ENCODE results near the gene ANGEL1.

The ANGEL1 gene

GRCh38 chr14:76812422-76813383 is at the start of gene ANGEL1:
Gene ANGEL1, minus strand, starts transcription at chr14:76812882. Its CDS starts 55 bp downstream, at chr14:76812827.
- peak; percentile 92 to 96 (median 96) for DNase-seq

GRCh38 chr14:76861574-76862255 is 49.0 kb upstream of the ANGEL1 start:
- no peak for DNase-seq

- DNase-seq = no peak
Measured at GRCh38 chr14:76856769-76857168, 44.1 kb upstream of the ANGEL1 start.

GRCh38 chr14:76855066-76855465 is 42.4 kb upstream of the ANGEL1 start:
- DNase-seq = no peak

GRCh38 chr14:76848879-76849278 is 36.2 kb upstream of the ANGEL1 start:
- DNase-seq = no peak

- DNase-seq = no peak
Measured at GRCh38 chr14:76846331-76847047, 33.8 kb upstream of the ANGEL1 start.

- DNase-seq = peak; percentile 18 to 71 (median 61)
Measured at GRCh38 chr14:76844223-76844622, 31.5 kb upstream of the ANGEL1 start.

GRCh38 chr14:76842414-76842813 is 29.7 kb upstream of the ANGEL1 start:
- DNase-seq = no peak

- DNase-seq = no peak
Measured at GRCh38 chr14:76837524-76837923, 24.8 kb upstream of the ANGEL1 start.

GRCh38 chr14:76836029-76836630 is 23.4 kb upstream of the ANGEL1 start:
- DNase-seq = no peak

- no peak for DNase-seq
Measured at GRCh38 chr14:76834241-76834661, 21.6 kb upstream of the ANGEL1 start.

- no peak for DNase-seq
Measured at GRCh38 chr14:76833011-76833410, 20.3 kb upstream of the ANGEL1 start.

GRCh38 chr14:76832503-76832988 is 19.9 kb upstream of the ANGEL1 start:
- no peak for DNase-seq

- DNase-seq = no peak
Measured at GRCh38 chr14:76830556-76830955, 17.9 kb upstream of the ANGEL1 start.

- DNase-seq = no peak
Measured at GRCh38 chr14:76829650-76830421, 17.2 kb upstream of the ANGEL1 start.

GRCh38 chr14:76829013-76829365 is 16.3 kb upstream of the ANGEL1 start:
- no peak for DNase-seq

GRCh38 chr14:76828339-76829012 is 15.8 kb upstream of the ANGEL1 start:
- no peak for DNase-seq

GRCh38 chr14:76827696-76828296 is 15.1 kb upstream of the ANGEL1 start:
- no peak for DNase-seq

GRCh38 chr14:76826122-76826521 is 13.4 kb upstream of the ANGEL1 start, which contains the start of gene LRRC74A:
Gene LRRC74A, plus strand, starts transcription at chr14:76826408. Its CDS starts 290 bp downstream, at chr14:76826698.
- DNase-seq = no peak

GRCh38 chr14:76820700-76821099 is 8.0 kb upstream of the ANGEL1 start:
- no peak for DNase-seq

Data from stimulated activated naive CD4-positive, alpha-beta T cell (primary cell).